GM21367 (cell line): Measurements from ENCODE around the gene SLC38A9.
"Not testable (repeated sequence)": the region's sequence is repeated elsewhere in the genome, so short reads cannot be mapped to it uniquely, and the experiment has no call there.

Source experiments
- ATAC-seq: cut with Tn5 transposase; IDR thresholded peaks from one replicate; pipeline ENCODE4 v1.9.1; 2021; ENCODE audit not compliant: unreplicated experiment

SLC38A9 gene

DNA sequence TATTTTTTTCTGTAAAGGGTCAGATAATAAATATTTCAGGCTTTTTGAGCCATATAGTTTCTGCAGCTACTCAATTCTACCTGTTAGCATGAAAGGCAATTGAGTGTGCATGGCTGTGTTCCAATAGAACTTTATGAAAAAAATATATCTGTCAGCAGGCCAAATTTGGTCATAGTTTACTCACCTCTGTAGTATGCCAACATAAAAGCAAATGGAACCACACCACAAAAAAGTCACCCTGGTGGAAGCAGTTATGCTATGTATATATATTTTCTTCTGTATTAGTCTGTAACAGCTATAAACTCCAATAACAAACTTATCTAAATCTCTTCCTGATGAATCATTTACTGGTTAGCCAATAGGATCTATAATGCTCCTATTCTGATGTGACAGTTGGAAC, 3.4 kb downstream of the SLC38A9 start:
- no peak for ATAC-seq

- ATAC-seq, result no peak
Observed at GRCh38 chr5:55706230-55706629, 5.9 kb downstream of the SLC38A9 start.

- no peak for ATAC-seq
Observed at GRCh38 chr5:55702598-55703345, 9.4 kb downstream of the SLC38A9 start.

GRCh38 chr5:55701462-55702103, 10.5 kb downstream of the SLC38A9 start:
- no peak for ATAC-seq

- ATAC-seq, result no peak
Observed at GRCh38 chr5:55700745-55701144, 11.4 kb downstream of the SLC38A9 start.

GRCh38 chr5:55699041-55699688, 13.0 kb downstream of the SLC38A9 start:
- ATAC-seq, result no peak

- not testable (repeated sequence) for ATAC-seq
Observed at GRCh38 chr5:55696704-55697103, 15.4 kb downstream of the SLC38A9 start.

DNA sequence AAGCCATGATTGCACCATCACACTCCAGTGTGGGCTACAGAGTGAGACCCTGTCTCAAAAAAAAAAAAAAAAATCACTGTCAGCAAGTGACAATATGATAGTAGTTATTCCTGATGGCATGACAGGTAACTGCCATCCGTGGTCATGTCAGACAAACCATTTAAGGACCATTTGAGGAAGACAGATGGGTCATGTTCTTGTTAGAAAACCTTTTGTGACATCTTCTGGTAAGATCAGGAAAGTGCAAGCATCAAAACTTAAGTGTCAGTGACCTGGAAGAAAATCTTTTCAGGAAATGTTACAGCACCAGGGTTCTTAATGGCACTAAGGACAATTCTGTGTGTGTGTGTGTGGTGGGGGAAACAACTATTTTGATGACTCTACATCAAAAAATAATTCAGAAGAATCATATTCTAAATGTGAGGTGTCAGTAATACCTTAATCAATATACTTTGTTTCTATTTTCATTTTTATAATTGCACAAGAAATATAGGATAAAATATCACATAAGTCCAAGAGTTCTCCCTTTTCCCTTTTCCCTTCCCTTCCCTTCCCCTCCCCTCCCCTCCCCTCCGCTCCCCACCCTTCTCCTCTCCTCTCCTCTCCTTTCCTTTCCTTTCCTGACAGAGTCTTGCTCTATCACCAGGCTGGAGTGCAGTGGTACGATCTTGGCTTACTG, 17.8 kb downstream of the SLC38A9 start:
- no peak for ATAC-seq

DNA sequence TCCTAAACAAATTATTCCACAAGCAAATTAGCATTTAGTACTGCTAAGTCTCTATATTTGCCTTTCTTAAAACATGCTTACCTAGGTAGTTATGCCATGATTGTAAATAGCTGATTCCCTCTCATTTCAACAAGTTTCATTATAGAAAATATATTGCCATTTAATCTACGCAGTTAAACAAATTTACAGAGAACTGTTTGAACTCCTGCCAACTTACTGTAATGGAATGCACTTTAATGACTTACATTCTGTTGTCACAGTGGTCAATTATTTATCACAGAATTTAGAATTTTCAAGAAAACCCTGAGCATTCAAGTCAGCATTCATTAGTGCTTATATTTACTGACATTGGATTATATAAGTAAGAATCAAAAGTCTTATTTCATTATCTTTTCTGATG, 19.6 kb downstream of the SLC38A9 start:
- ATAC-seq, result no peak

- no peak for ATAC-seq
Observed at GRCh38 chr5:55692106-55692417, 20.1 kb downstream of the SLC38A9 start.

DNA sequence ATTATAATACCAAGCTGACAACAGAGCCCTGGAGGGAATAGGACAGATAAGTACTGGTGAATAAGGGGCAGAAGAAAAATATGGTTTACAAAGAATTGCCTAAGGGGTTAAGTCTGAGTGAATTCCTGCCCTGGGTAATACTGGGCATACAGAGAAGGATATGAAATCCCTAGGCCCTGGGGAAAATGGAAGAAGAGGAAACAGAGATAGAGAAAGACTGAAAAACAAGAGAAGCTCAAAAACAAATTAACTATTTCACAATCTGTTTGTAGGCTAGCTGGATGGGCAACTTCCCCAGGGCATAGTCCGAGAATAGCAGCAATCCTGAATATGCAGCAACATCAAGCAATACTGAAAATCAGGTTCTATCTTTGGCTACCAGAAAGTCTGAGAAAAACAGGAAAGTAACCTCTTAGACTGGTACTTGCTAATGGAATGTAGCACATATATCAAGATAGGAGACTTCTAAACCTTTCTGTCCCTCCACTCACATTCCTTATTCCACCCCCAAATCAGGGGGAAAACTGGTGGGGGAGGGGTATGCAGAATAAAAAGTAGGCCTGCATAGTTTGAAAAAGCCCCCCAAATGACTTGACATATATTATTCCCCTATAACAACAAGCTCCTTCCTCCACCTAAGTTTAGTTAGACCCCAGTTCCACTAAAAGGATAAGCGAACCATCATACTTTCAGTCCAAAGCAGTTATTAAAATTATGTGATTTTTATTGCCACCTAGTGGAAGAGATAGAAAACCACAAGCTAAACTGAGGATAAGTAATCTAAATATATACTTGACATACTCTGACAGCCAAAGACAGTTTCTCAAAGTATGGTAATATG, 20.6 kb downstream of the SLC38A9 start:
- ATAC-seq, result no peak

DNA sequence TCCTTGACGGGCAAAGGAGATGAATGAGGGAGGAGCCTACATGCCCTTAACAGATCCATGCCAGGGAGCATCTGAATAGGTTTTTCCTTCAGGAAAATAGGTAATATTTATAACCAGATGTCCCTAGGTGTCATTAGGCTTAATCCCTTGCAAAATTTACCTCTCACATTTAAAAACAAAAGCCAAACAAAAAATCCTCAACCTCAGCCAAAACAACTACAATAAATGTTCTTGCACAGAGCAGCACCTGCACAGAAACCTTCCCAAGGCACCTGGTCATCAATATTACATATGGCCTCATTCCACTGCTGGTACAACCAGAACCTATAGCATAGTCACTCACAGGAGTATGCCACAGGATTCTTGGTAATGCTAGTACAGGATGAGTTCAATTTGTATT, 30.1 kb downstream of the SLC38A9 start:
- no peak for ATAC-seq

DNA sequence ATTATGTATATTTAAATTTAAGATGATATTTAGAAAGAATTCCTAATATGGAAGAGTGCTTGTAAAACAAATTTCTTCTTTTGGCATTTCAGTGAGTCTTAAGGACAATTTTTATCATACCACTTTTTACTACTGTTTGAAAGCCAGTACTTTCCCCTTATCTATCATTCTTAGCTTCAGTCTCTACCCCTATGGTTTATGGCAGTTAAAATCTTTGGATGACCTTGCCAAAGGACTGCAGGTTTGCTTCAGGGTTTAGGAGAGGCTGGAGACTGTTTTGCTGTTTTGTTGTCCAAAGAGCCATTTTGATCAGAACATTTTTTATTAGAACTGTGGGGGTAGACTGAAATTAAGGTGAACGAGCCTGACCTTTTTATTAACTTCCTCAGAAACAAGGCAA, 30.8 kb downstream of the SLC38A9 start:
- ATAC-seq, result no peak

- no peak for ATAC-seq
Observed at GRCh38 chr5:55680353-55680752, 31.8 kb downstream of the SLC38A9 start.

- no peak for ATAC-seq
Observed at GRCh38 chr5:55679556-55679955, 32.6 kb downstream of the SLC38A9 start.

GRCh38 chr5:55675119-55675518, 37.0 kb downstream of the SLC38A9 start:
- no peak for ATAC-seq

GRCh38 chr5:55674340-55674739, 37.8 kb downstream of the SLC38A9 start:
- ATAC-seq, result no peak

DNA sequence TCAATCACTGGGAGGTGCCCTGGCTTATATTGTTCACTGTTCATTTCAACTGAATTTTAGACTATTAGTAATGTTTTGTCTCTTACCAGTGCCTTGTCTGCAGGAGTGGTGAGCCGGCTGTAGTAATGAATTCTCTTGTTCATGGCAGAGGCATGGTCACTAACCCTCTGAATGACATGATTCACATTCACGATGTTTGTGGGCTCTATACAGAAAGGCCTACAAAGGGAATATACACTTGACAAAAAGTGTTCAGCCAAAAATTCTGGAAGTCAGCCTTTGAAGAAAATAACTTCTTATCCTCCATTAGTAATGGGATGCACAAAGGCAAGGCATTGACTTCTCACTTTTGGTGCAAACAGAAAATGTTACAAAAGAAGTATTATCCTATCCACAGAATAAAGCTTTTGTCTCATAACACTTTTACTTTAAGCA, 39.6 kb downstream of the SLC38A9 start:
- no peak for ATAC-seq

DNA sequence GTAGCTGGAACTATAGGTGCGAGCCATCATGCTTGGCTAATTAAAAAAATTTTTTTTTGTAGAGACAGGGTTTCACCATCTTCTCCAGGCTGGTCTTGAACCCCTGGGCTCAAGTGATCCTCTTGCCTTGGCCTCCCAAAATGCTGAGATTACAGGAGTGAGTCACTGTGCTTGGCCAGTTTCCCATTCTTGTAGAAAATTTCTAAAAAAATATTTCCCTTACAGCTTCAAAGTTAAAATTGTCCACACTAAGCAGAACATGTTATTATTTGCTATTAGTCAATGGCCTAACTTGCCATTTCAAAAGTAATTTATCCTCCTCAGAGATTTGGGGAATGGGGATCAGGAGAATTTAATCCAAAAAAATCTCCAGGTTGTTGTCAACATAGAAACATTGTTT, 40.1 kb downstream of the SLC38A9 start:
- ATAC-seq, result no peak

DNA sequence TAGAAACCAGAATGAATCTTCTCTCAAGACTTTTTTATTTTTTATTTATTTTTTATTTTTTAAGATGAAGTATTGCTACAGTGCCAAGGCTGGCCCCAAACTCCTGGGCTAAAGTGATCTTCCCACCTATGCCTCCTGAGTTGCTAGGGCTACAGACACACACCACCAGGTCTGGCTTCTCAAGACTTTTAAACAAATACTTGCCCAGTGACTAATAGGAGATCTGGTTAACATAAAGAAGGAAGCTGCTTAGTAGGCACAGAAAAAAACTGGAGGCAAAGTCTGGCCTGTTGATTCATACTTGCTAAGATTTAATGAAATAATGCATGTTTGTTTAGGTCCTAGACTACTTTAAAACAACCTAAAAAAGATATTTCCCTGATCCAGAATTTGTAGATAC, 43.8 kb downstream of the SLC38A9 start:
- no peak for ATAC-seq

- no peak for ATAC-seq
Observed at GRCh38 chr5:55667938-55668337, 44.2 kb downstream of the SLC38A9 start.
